ENCODE results near the gene C2CD4D.

DNA sequence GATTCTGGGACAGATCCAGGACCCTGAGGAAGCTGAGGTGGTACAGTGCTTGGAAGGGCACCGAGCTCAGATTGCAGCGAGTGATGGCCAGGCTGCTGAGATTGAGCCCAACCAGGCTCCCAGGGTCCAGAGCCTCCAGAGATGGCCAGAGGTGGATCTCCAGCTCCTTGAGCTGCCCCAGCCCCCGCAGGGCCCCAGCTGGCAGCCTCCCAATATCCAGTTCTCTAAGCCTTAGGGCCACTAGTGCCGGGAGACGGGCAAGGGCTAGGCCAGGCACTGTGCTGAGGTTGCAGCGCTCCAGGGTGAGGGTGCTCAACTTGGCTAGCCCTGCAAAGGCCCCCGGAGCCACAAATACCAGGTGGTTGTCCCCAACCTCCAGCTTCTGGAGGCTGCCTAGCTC lies 37.8 kb downstream of the C2CD4D start:
- TF ChIP-seq YY1 (IDR thresholded peaks at IDR 0.05; ENCODE audit: insufficient read depth, insufficient read length) (no peak), ZNF274 (IDR thresholded peaks at IDR 0.05; ENCODE audit: low read depth, low read length) (no peak), SUZ12 (IDR thresholded peaks at IDR 0.05; ENCODE audit: extremely low read depth, insufficient read depth, insufficient read length) (no peak)
